K562 (cell line): ENCODE results near the gene GAB2. TPM values are rescaled to one million over a fixed set of nuclear protein-coding genes. Genes with fewer than 3 reads are reported as not detected.

ENCODE experiments used
- ATAC-seq: fragments of 200-7000 bp; cut with Tn5 transposase; 3 replicates; pipeline ENCODE4 v1.9.1; 2020; ENCODE audit warnings: moderate library complexity
- BruUV-seq: library from RNA; stranded (reverse); fragments of 400-500 nt; replicated peaks from 2 replicates; lab custom pipeline; 2021; lab: Mats Ljungman, UMichigan
- CTCF ChIA-PET: fragments of 300-600 bp; formaldehyde crosslinking; extraction: SDS; loops from one replicate; lab custom pipeline; 2021; ENCODE audit warnings: low intra/inter-chr PET ratio; lab: Yijun Ruan, JAX
- POLR2A ChIA-PET: fragments of 300-600, 350-650 bp; sonication (Branson Sonifier 250); formaldehyde crosslinking; extraction: SDS; loops from one replicate; lab custom pipeline; 2021; ENCODE audit warnings: antibody characterized with exemption, inconsistent platforms; lab: Yijun Ruan, JAX
- DNase-seq, 4 experiments: peaks; one replicate each; pipeline versions ENCODE4 v3.0.0 to v3.0.0-alpha.2; 2011 to 2018; ENCODE audit warnings: low spot score in 3 of 4, mixed read lengths in 3 of 4; ENCODE audit errors: extremely low read depth in 1 of 4
- FAIRE-seq: peaks from 2 replicates; lab custom pipeline; 2011; peaks lifted over from hg19 to GRCh38; lab: Jason Lieb, UNC
- H2AFZ ChIP-seq: 2 replicates; pipeline ENCODE4 v1.6.0; 2011; ENCODE audit warnings: low read depth, low read length, control low read depth, inconsistent platforms
- H3K27ac ChIP-seq: fragments of 200-600 bp; 3 replicates; pipeline ENCODE4 v1.8.0; 2011; ENCODE audit warnings: low read depth, mild to moderate bottlenecking, control low read depth, inconsistent platforms, low read length, moderate library complexity, mixed read lengths; ENCODE audit errors: extremely low read depth
- H3K27me3 ChIP-seq, 2 experiments: fragments of 300-600 bp in 1 of 2; 2 replicates in 1 of 2; 3 replicates in 1 of 2; pipeline versions ENCODE4 v1.6.0 to v1.8.0; 2011; ENCODE audit warnings: inconsistent platforms in 2 of 2, low read length in 2 of 2, mild to moderate bottlenecking in 1 of 2, mixed read lengths in 1 of 2, moderate library complexity in 1 of 2; ENCODE audit not compliant: control insufficient read depth in 2 of 2, insufficient read depth in 2 of 2
- H3K36me3 ChIP-seq: fragments of 300-600 bp; 3 replicates; pipeline ENCODE4 v1.8.0; 2011; ENCODE audit warnings: mild to moderate bottlenecking, low read length, inconsistent platforms; ENCODE audit not compliant: control insufficient read depth, insufficient read depth
- H3K4me1 ChIP-seq, 2 experiments: fragments of 200-600 bp in 1 of 2; replicated peaks in 1 of 2; 2 replicates in 1 of 2; 3 replicates in 1 of 2; pipeline versions ENCODE4 v1.5.1 to v1.8.0; 2011; ENCODE audit warnings: inconsistent platforms in 2 of 2, low read length in 2 of 2, mild to moderate bottlenecking in 1 of 2, mixed read lengths in 1 of 2, moderate library complexity in 1 of 2; ENCODE audit not compliant: control insufficient read depth in 2 of 2, insufficient read depth in 2 of 2
- H3K4me2 ChIP-seq: 2 replicates; pipeline ENCODE4 v1.6.1; 2011; ENCODE audit warnings: low read length, control low read depth, inconsistent platforms, mixed read lengths; ENCODE audit not compliant: insufficient read depth
- H3K4me3 ChIP-seq: fragments of 200-600 bp; sonication (generic), shearing (Covaris generic); 2 replicates; pipeline ENCODE4 v1.5.1; 2016; ENCODE audit warnings: control low read depth, inconsistent platforms
- H3K79me2 ChIP-seq: fragments of 200-600 bp; 3 replicates; pipeline ENCODE4 v1.8.0; 2011; ENCODE audit warnings: low read length, inconsistent platforms; ENCODE audit not compliant: control insufficient read depth, insufficient read depth
- H3K9ac ChIP-seq, 2 experiments: 2 replicates each; pipeline versions ENCODE4 v1.6.0 to v1.6.1; 2011; ENCODE audit warnings: low read depth in 2 of 2, low read length in 2 of 2, control low read depth in 1 of 2, inconsistent platforms in 1 of 2, mild to moderate bottlenecking in 1 of 2, mixed read lengths in 1 of 2; ENCODE audit not compliant: insufficient read depth in 1 of 2
- H3K9me1 ChIP-seq: one replicate; pipeline ENCODE4 v1.6.0; 2011; ENCODE audit warnings: inconsistent platforms, mild to moderate bottlenecking, low read length, moderate library complexity; ENCODE audit not compliant: control insufficient read depth, insufficient read depth
- H3K9me3 ChIP-seq: replicated peaks from 2 replicates; pipeline ENCODE4 v1.5.1; 2011; ENCODE audit warnings: low read depth, low read length, inconsistent platforms; ENCODE audit not compliant: control insufficient read depth, insufficient read depth
- H4K20me1 ChIP-seq: replicated peaks from 2 replicates; pipeline ENCODE4 v1.6.1; 2011; ENCODE audit warnings: low read length, inconsistent platforms, mixed read lengths; ENCODE audit not compliant: control insufficient read depth, insufficient read depth
- DLX4 ChIP-seq: fragments of 250-450 bp; sonication (Bioruptor Pico); IDR thresholded peaks from 2 replicates; pipeline ENCODE4 v1.6.1; 2021; ENCODE audit warnings: mild to moderate bottlenecking
- ETV6 ChIP-seq, 3 experiments: fragments of 150-350 bp in 1 of 3; sonication (generic) in 1 of 3; formaldehyde crosslinking in 1 of 3; IDR thresholded peaks; 2 replicates each; pipeline versions ENCODE4 v1.6.1 to v1.8.0; 2014 to 2022; ENCODE audit warnings: borderline replicate concordance in 2 of 3, low read depth in 2 of 3, antibody characterized with exemption in 1 of 3, low read length in 1 of 3, mild to moderate bottlenecking in 1 of 3, missing genetic modification reagents in 1 of 3
- ILF3 ChIP-seq: fragments of 450-650 bp; IDR thresholded peaks from 2 replicates; pipeline ENCODE4 v1.6.1; 2018; ENCODE audit warnings: antibody characterized with exemption, mild to moderate bottlenecking, moderate library complexity, borderline replicate concordance
- SPI1 ChIP-seq: IDR thresholded peaks from 2 replicates; pipeline ENCODE4 v1.6.1; 2011; ENCODE audit warnings: low read depth, low read length, control low read depth, borderline replicate concordance
- TFAP4 ChIP-seq: sonication (generic); formaldehyde crosslinking; IDR thresholded peaks from 2 replicates; pipeline ENCODE4 v1.8.0; 2022; ENCODE audit warnings: missing genetic modification reagents, mild to moderate bottlenecking, moderate library complexity, borderline replicate concordance
- WGBS: fragments of 100-300 bp; shearing (Covaris generic); methylation state at CpG from one replicate; pipeline ENCODE4 v1.1.6; 2016; ENCODE audit warnings: low coverage, mixed read lengths; ENCODE audit not compliant: insufficient coverage; ENCODE audit errors: missing lambda C conversion rate; 5-methylcytosine and 5-hydroxymethylcytosine counted together
- in situ Hi-C: fragments of 300-500 bp; cut with MboI; formaldehyde crosslinking; loops from 4 replicates; pipeline ENCODE4 v1.15.0; 2018; ENCODE audit warnings: inconsistent platforms, mixed read lengths
- intact Hi-C: fragments of 100-400 bp; cut with micrococcal nuclease; formaldehyde crosslinking; loops from 2 replicates; pipeline ENCODE4 v1.14.2; 2022
- polyA plus RNA-seq, 8 experiments: library from polyadenylated mRNA; depleted of rRNA in 4 of 8; stranded (reverse) in 5 of 8; unstranded in 3 of 8; fragments of >200 nt; fragmentation: Nextera tagmentation in 2 of 8; fragmentation: Illumina TruSeq in 1 of 8; extraction: Ambion mirVana in 2 of 8; extraction: Trizol in 1 of 8; gene quantifications; 2 replicates each; pipeline versions ENCODE4 v1.2.1 to v1.2.3, GENCODE V29; 2011 to 2014; ENCODE audit warnings: inconsistent platforms in 1 of 8, missing spikeins in 1 of 8
- total RNA-seq, 7 experiments: library from RNA; depleted of rRNA in 6 of 7; stranded (reverse); fragments of >200 nt in 6 of 7; fragmentation: Illumina TruSeq in 2 of 7; extraction: Trizol in 2 of 7; gene quantifications; 2 replicates each; pipeline versions ENCODE4 v1.2.1 to v1.2.3, GENCODE V29; 2011 to 2021; ENCODE audit warnings: low replicate concordance in 1 of 7

Gene GAB2
- total and polyA plus RNA-seq, 9 of the 15 experiments (the other 6 are each of a cell fraction or from before 2014, with no cell fraction given) = 2.3 to 35.2 (median 16.1) TPM

DNA sequence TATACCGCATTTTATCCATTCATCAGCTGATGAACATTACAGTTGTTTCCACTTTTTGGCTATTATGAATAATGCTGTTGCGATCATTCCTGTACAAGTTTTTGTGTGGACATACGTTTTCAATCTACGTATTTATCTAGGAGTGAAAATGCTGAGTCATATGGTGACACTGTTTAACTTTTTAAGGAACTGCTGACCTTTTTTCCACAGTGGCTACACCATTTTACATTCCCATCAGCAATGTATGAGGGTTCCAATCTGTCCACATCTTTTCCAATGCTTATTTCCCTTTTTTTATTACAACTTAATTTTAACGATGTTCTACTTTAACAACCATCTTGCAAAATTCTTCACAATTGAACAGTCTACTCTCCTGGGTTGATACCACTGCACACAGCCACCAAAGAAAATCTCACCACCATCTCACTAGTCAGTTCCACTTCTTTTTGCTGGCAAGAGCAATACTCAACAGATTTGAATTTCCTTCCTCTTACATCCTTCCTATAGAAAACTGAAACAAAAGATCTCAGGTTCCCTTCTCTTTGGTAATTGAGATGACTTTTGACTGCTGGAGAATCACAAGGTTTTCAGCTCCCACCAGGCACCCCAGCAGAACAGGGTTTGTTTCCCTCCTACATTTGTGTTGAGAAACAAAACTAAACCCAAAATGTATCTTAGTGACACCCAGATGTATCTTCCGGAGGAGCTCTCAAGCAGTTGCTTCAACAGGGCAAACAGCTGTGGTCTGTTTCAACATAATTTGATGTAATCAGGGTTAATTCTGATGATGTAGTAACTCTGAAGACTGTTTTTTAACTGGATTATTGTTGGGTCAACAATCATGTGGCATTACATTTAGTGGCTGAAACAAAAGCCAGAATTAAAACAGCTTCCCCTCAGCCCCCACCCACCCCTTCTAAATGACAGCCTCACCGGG, 7.0 kb upstream of the GAB2 start:
- WGBS = 18% methylated on average over 7 of the region's 7 CpGs
- Histone ChIP-seq H3K9me1 (no peaks in the 10 kb centered on the region), H3K9ac (peak overlapping the region in 1 of 2 experiments; percentile 21; a peak in 1 of 4 replicates), H4K20me1 (no peaks in the 10 kb centered on the region), H3K4me1 (peaks cover 20 to 44% of the 10 kb centered on the region in 2 experiments), H2AFZ (peak overlapping the region; percentile 49), H3K79me2 (no peaks in the 10 kb centered on the region), H3K36me3 (no peaks in the 10 kb centered on the region; the same call in 2 of the 3 replicates), H3K4me3 (no peak overlapping the region), H3K4me2 (peak overlapping the region; percentile 59; the same call in 1 of the 2 replicates), H3K27ac (peak overlapping the region; percentile 24), H3K27me3 (no peaks in the 10 kb centered on the region), H3K9me3 (no peaks in the 10 kb centered on the region)
- BruUV-seq = no TSS peak
- intact Hi-C loops = no loop called here
- ChIA-PET POLR2A (interaction anchor here (0.6 to 1.2 kb wide), 2 partner anchors 32 to 119 kb away, joined by 3 to 4 read pairs; no protein-coding TSS in a partner anchor), CTCF (no interaction called here)
- peak; percentile 8; the same call in 1 of the 3 replicates for ATAC-seq
- peak; percentile 72 for FAIRE-seq
- peak in 1 of 4 experiments; percentile 55 for DNase-seq
- in situ Hi-C loops = no loop called here
- TF ChIP-seq ETV6 (IDR thresholded peaks at IDR 0.05; ENCODE audit: borderline replicate concordance in 1 of 2, low read depth in 2 of 2, low read length in 1 of 2) (no peak), ETV6 (CRISPR knock-in tag; IDR thresholded peaks at IDR 0.05; ENCODE audit: borderline replicate concordance) (no peak), SPI1 (peak; percentile 77), ILF3 (no peak), TFAP4 (CRISPR knock-in tag) (no peak), DLX4 (no peak)
